Stimulated activated CD8-positive, alpha-beta memory T cell treated with anti-CD3 and anti-CD28 coated beads, Interleukin-15, amount 100 ng/mL, for 48 hours (primary cell): Measurements from ENCODE around the gene PROC.
"Not testable (repeated sequence)": the region's sequence is repeated elsewhere in the genome, so short reads cannot be mapped to it uniquely, and the experiment has no call there.

Experiments used
- DNase-seq, 2 donors: peaks; one replicate each; pipeline ENCODE4 v3.0.0-alpha.2; 2020; ENCODE audit warnings: low read depth in 2 of 2

Gene PROC

DNA sequence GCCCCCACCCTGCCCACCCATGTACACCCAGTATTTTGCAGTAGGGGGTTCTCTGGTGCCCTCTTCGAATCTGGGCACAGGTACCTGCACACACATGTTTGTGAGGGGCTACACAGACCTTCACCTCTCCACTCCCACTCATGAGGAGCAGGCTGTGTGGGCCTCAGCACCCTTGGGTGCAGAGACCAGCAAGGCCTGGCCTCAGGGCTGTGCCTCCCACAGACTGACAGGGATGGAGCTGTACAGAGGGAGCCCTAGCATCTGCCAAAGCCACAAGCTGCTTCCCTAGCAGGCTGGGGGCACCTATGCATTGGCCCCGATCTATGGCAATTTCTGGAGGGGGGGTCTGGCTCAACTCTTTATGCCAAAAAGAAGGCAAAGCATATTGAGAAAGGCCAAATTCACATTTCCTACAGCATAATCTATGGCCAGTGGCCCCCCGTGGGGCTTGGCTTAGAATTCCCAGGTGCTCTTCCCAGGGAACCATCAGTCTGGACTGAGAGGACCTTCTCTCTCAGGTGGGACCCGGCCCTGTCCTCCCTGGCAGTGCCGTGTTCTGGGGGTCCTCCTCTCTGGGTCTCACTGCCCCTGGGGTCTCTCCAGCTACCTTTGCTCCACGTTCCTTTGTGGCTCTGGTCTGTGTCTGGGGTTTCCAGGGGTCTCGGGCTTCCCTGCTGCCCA is 9.3 kb downstream of the PROC start:
- DNase-seq = no peak

GRCh38 chr2:127428057-127428814 is 10.0 kb downstream of the PROC start:
- DNase-seq = no peak

DNA sequence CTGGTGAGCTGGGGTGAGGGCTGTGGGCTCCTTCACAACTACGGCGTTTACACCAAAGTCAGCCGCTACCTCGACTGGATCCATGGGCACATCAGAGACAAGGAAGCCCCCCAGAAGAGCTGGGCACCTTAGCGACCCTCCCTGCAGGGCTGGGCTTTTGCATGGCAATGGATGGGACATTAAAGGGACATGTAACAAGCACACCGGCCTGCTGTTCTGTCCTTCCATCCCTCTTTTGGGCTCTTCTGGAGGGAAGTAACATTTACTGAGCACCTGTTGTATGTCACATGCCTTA is 10.5 kb downstream of the PROC start:
- no peak for DNase-seq

DNA sequence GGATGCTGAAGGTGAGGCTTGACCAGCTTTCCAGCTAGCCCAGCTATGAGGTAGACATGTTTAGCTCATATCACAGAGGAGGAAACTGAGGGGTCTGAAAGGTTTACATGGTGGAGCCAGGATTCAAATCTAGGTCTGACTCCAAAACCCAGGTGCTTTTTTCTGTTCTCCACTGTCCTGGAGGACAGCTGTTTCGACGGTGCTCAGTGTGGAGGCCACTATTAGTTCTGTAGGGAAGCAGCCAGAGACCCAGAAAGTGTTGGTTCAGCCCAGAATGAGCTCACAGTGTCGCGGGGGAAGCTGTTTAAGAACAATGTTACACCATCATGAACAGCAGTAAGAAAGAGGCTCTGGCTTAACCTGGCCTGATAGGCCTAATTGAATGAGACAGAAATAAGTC is 11.1 kb downstream of the PROC start:
- DNase-seq = no peak

- no peak for DNase-seq
Observed at GRCh38 chr2:127429844-127430425, 11.7 kb downstream of the PROC start.

- DNase-seq = no peak
Observed at GRCh38 chr2:127431408-127432023, 13.3 kb downstream of the PROC start.

GRCh38 chr2:127434515-127434914 is 16.3 kb downstream of the PROC start:
- DNase-seq = no peak

DNA sequence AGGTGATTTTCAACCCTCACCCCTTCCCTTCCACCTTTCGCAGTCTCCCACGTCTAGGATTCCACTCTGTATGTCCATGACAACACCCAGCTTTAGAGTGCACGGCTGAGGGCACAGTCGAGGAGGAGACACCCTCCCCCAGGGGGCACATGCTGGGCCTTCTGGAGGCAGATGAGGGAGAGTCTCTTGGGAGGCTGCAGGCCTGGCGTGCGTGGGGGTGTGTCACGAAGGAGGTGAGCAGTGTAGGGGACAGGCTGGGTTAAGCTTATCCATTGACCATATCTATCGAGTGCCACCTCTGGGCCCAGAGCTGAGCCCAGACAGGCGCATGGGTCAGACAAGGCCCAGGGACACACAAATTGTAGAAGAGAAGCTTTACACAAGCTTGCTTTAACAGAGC is 18.8 kb downstream of the PROC start:
- DNase-seq = no peak

DNA sequence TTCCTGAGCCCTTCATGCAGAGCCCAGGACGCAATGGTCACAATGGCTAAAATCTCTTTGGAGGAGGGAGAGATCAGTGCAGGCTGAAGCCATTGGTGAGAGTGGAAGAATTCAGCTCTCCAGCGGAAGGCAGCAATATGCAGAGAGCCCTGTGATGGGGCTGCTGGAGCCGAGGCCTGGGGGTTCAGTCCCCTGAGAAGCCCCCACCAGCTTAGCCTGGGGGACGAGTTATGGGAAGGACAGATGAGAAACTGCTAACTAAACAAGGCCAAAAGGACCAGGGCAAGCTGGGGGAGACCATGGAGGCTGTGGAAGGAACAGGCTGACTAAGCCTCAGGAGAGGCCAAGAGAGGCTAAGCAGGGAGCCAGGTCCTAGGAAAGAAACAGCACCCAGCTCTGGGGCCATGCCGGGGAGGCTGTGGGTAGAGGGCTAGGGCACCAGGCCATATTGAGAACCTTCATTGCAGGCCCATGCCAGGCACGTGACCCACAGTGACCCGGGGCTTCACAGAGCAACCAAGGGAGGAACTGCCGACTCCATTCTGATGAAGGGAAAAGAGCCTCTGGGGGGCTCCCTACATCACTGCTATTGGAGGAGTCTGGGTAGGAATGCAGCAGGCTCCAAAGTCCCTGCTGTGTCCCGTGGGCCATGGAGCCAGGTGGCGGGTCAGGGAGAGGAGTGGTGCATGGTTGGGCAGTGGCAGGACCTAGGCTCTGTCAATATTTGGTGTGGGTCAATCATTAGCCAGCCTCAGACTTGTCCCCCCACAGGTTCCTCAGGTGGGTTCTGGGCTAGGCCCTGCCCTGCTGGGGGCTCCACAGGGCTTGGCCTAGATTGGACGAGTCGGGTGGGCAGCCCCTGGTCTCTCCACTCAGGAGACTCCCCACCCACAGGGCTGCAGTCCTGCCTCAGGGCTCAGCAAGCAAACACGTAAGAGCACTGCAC is 19.8 kb downstream of the PROC start:
- DNase-seq = no peak

GRCh38 chr2:127439343-127439742 is 21.1 kb downstream of the PROC start:
- no peak for DNase-seq

GRCh38 chr2:127448526-127448925 is 30.3 kb downstream of the PROC start:
- DNase-seq = no peak

DNA sequence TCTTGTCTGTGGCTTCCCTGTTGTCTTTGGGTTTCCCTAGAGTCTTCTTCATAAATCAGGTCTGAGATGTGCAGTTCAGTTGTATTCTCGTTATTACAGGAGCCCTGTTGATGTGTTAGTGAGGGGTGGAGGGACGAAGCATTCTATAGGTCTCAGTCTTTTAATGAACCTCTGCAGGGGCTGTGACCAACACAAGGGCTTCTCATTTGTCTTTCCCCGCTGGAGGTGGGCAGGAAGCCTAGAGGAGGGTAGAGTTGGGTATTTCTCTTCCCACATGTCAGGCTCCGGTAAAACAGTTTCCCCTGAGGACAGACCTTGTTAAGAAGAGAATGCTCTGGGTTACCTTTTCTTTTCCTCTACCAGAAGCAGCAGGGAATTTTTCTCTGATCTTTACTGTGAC is 31.2 kb downstream of the PROC start:
- no peak for DNase-seq

DNA sequence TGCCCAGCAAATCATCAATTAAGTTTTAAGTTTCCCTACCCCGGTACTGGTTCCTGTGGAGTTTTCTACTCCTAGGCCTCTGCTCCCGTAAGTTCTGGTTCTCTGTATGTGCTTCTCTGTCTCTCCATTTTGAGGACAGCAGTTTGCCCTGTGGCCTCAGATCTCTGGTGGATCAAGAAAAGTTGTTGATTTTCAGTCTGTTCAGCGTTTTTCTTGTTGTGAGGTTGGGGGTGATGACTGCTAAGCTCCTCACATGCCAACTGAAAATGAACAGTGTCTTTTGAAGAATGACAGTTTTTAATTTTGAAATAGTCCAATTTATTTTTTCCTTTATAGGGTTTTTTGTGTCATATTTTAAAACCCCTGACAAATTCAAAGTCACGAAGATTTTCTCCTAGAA is 31.7 kb downstream of the PROC start:
- DNase-seq = no peak

- no peak for DNase-seq
Observed at GRCh38 chr2:127451981-127452380, 33.8 kb downstream of the PROC start.

GRCh38 chr2:127452423-127452822 is 34.2 kb downstream of the PROC start:
- not testable (repeated sequence) for DNase-seq

DNA sequence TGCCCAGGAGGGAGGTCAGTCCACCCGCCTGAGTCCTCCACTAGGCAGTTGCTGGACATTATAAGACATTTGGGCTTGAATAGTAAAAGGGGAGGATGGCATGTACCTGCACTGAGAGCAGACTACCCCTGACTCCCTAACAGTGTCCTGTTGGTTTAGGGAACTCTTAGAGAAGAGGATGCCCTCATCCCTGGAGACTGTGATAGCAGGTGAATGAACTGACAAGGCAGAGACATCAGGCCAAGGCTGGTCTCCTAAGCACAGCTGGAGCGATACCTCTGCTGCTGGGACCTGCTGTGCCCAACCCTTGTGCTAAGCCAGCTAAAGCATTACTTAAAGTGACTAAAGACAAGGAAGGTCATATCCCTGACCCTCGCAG is 34.8 kb downstream of the PROC start:
- DNase-seq = no peak

DNA sequence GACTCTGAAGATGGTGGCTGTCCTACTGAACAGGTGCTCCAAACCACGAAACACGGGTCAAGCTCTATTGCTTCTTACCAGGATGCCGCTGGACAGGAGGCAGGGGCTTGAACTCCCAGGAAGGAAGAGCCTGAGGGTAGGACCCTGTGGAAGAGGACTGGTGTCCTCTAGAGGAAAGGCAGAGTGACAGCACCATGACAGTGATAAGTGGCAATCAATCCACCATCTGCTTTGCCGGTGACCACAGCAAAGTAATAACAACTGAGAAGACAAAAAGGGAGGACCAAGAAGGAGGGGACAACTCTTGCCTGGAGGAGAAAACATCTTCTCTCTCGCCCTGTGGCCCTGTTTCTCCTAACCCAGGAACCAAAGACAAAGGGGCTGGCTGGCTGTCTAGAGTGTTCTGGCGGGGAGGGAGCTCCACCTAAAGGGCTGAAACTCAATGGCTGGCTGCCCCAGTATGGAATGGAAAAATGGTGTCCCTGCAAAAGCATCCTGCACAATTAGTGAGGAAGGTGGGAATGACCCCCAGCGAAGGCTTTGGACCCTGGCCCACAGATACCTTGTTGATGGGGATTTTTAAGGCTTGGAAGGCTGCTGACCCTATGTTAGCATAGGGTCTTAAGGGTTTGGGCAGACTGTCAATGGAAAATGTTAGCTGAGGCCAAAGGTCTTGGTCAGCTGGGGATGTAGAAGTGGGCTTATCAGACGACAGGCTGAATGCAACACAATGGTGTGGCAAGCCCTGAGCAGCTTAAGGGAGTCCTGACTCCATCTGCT is 35.4 kb downstream of the PROC start:
- no peak for DNase-seq

DNA sequence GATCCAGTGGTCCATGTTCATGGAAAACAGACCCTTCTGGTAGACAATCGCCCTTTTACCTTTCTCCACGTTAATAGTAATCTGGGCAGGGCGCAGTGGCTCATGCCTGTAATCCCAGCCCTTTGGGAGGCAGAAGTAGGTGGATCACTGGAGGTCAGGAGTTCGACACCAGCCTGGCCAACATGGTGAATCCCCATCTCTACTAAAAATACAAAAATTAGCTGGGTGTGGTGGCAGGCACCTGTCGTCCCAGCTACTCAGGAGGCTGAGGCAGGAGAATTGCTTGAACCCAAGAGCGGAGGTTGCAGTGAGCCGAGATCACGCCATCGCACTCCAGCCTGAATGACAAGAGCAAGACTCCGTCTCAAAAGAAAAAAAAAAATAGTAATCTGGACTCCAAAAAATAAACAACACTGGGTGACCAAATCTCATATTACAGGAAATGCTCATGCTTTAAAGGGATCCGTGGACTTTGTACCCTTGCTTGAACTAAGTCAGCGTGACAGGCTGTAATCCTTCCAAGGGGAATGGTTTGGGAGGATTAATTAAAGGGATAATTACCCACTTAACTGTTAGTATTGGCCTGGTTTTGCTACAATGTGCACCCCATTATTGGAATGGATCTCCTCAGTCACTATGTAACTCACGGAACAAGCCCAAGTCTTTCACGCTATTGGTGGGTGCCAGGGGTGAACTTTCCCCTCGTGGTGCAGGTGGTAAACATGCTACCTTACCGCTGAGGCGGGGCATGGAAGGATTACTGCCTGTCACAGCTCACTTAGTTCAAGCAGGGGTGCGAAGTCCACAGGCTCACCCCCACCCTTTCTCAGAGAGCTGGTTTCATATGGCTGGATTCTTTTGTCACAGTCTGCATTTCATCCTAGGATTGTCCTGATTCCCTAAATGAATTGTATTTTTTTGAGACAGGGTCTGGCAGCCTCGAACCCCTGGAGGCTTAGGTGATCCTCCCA is 36.7 kb downstream of the PROC start:
- DNase-seq = no peak

DNA sequence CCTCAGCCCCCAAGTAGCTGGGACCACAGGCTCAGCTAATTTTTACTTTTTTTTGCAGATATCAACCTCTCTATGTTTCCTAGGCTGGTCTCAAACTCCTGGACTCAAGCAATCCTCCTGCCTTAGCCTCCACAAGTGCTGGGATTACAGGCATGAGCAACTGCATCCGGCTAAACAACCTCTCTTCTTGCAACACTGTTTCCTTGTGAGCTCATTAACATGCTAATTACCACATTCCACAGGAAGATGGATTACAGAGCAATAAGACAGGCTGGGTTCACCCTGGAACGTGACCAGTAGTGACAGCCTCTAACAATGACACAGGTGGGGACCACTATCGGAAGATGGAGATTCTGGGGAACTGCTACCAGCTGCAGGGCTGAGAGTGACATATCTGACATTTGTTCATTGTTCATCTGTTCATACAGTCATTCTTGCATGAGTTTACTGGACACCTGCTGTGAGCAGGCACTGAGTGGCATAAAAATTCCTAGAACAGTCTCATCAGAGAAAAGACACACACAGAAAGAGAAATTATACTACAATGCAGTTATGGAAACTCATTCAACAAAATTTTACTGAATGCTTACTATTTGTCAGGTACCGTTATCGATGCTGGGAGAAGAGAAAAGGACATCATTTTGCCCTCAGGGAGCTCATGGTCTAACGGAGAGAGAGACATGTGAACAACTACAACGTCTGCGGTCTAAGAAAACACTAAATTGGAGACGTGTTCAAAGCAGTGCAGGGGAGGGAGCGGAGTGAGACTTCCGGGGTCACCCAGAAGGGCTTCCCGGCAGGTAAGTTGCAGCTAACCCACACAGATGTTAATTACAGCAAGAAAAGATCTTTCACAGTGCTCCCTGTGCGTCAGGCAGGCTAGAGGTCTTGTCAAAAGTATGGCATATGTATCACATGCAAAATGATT is 37.6 kb downstream of the PROC start:
- DNase-seq = no peak
